ENCODE data around the gene CSH2.
"Not testable (repeated sequence)": the region's sequence is repeated elsewhere in the genome, so short reads cannot be mapped to it uniquely, and the experiment has no call there.

CSH2 gene

DNA sequence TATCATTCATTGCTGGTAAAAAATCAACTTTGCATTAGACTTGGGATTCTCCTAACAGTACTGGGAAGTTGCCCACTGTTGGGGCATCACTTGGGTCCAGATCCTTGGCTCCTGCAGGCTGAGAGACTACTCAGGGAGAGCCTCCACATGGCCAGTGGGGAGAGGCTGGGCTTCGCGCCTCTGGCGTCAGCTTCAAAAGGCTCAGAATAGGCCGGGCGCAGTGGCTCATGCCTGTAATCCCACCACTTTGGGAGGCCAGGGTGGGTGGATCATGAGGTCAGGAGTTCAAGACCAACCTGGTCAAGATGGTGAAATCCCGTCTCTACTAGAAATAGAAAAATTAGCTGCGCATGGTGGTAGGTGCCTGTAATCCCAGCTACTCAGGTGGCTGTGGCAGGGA, 41.0 kb upstream of the CSH2 start:
- TF ChIP-seq, protein P1, sequence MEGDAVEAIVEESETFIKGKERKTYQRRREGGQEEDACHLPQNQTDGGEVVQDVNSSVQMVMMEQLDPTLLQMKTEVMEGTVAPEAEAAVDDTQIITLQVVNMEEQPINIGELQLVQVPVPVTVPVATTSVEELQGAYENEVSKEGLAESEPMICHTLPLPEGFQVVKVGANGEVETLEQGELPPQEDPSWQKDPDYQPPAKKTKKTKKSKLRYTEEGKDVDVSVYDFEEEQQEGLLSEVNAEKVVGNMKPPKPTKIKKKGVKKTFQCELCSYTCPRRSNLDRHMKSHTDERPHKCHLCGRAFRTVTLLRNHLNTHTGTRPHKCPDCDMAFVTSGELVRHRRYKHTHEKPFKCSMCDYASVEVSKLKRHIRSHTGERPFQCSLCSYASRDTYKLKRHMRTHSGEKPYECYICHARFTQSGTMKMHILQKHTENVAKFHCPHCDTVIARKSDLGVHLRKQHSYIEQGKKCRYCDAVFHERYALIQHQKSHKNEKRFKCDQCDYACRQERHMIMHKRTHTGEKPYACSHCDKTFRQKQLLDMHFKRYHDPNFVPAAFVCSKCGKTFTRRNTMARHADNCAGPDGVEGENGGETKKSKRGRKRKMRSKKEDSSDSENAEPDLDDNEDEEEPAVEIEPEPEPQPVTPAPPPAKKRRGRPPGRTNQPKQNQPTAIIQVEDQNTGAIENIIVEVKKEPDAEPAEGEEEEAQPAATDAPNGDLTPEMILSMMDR (IDR thresholded peaks at IDR 0.05; ENCODE audit: low read depth, low read length) = no peak
- no peak for DNase-seq (ENCODE audit: extremely low read depth, low read depth)

DNA sequence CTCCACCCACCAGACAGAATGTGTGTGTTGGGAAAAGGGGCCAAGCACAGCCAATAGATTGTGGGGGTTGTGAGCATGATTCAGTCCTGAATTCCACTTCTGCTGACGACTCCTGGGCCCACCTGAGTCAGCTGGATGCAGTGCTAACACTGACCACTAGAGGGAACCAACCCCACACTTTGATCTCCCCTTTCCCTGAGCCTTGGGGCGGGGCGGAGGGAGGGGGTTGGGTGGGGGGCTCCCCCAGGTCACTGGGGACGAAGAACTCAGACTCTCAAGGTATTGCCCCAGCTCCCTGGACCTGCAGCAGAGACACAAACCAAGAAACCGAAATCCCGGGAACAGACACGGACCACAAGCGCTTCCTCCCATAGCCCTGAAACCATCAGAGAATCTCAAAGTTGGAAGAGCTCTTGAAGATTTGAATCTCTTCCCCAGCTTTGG, 38.2 kb upstream of the CSH2 start:
- TF ChIP-seq, protein P1 (IDR thresholded peaks at IDR 0.05; ENCODE audit: low read depth, low read length) = peak; percentile 64
- DNase-seq (ENCODE audit: extremely low read depth, low read depth) = no peak

DNA sequence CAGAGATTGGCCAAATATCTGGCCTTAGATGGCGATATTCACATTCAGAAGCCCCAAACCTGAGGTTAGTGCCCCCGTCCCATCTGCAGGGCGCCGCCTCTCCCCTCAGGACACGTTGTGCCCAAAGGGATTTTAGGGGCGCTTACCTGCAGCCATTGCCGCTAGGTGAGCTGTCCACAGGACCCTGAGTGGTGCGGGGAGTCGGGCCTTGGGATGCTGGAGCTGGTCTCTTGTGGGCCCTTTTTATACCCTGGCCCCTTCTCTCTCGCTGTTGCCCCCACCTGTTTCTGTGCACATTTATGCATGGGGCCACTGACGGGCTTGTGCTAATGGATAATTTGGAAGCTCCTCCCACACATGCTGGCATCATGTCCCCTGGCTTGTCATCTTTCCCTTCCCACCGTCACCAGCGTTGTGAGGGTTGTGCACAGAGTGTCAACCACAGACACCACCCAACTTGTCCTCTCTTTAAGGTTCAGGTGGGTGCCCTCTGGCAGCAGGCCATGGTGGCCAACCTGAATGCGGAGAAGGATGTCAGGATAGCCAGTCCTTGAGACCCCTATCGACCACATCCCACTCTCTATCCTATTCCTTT, 37.7 kb upstream of the CSH2 start, which contains the start of gene CSHL1:
CSHL1 (minus strand) TSS at position 218 of the 595 bp plus-strand sequence; CDS start at position 156, 62 bp downstream.
- DNase-seq (ENCODE audit: extremely low read depth, low read depth) = no peak
- TF ChIP-seq, protein P1 (IDR thresholded peaks at IDR 0.05; ENCODE audit: low read depth, low read length) = no peak

GRCh38 chr17:63910096-63910495, 36.6 kb upstream of the CSH2 start:
- TF ChIP-seq, protein P1 (IDR thresholded peaks at IDR 0.05; ENCODE audit: low read depth, low read length) = no peak

DNA sequence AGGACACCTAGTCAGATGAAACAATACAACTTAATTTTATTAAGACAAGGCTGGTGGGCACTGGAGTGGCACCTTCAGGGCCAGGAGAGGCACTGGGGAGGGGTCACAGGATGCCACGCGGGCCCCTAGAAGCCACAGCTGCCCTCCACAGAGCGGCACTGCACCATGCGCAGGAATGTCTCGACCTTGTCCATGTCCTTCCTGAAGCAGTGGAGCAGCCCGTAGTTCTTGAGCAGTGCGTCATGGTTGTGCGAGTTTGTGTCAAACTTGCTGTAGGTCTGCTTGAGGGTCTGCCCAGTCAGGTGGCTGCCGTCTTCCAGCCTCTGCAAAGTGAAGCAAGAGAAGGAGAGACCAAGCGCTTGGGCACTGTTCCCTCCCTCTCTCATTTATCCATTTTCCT, 36.1 kb upstream of the CSH2 start:
- not testable (repeated sequence) for DNase-seq (ENCODE audit: extremely low read depth, low read depth)

More at GRCh38 chr17:63910096-63910495, 36.6 kb upstream of the CSH2 start:
- no peak for DNase-seq (ENCODE audit: extremely low read depth, low read depth)

DNA sequence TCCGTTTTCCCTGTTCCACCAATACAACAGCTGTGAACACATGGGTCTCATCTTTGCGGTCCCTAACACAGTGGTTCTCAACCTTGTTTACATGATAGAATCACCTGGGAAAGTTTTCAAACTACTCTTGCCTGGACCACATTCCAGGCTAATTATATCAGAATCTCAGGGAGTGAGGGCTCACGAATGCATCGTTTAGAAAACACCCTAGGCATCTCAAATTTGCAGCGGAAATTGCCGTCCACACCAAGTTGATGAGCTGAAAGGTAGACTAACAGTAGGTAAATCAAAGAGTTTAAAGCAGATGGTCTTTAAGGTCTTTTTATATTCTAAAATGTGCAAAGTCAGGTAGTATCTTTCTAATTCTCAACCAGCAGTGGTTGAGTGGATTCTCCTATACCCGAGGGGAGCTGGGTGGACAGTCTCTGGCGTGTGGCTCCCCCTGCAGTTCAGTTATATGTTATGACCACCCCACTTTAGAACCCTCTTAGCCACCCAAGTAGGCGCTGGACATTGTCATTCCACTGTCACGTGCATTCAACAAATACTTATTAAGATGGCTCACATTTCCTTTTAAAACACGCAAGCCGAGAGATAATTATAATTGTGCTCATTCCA, 33.8 kb upstream of the CSH2 start:
- TF ChIP-seq, protein P1 (IDR thresholded peaks at IDR 0.05; ENCODE audit: low read depth, low read length) = peak; percentile 17
- DNase-seq (ENCODE audit: extremely low read depth, low read depth) = not testable (repeated sequence)

- not testable (repeated sequence) for DNase-seq (ENCODE audit: extremely low read depth, low read depth)
Observed at GRCh38 chr17:63904796-63905195, 31.3 kb upstream of the CSH2 start.

- TF ChIP-seq, protein P1 (IDR thresholded peaks at IDR 0.05; ENCODE audit: low read depth, low read length) = peak; percentile 22
- not testable (repeated sequence) for DNase-seq (ENCODE audit: extremely low read depth, low read depth)
Observed at GRCh38 chr17:63903787-63904201, 30.3 kb upstream of the CSH2 start.

- DNase-seq (ENCODE audit: extremely low read depth, low read depth) = not testable (repeated sequence)
Observed at GRCh38 chr17:63901971-63902370, 28.5 kb upstream of the CSH2 start.

- not testable (repeated sequence) for DNase-seq (ENCODE audit: extremely low read depth, low read depth)
Observed at GRCh38 chr17:63898899-63899798, 25.7 kb upstream of the CSH2 start.

DNA sequence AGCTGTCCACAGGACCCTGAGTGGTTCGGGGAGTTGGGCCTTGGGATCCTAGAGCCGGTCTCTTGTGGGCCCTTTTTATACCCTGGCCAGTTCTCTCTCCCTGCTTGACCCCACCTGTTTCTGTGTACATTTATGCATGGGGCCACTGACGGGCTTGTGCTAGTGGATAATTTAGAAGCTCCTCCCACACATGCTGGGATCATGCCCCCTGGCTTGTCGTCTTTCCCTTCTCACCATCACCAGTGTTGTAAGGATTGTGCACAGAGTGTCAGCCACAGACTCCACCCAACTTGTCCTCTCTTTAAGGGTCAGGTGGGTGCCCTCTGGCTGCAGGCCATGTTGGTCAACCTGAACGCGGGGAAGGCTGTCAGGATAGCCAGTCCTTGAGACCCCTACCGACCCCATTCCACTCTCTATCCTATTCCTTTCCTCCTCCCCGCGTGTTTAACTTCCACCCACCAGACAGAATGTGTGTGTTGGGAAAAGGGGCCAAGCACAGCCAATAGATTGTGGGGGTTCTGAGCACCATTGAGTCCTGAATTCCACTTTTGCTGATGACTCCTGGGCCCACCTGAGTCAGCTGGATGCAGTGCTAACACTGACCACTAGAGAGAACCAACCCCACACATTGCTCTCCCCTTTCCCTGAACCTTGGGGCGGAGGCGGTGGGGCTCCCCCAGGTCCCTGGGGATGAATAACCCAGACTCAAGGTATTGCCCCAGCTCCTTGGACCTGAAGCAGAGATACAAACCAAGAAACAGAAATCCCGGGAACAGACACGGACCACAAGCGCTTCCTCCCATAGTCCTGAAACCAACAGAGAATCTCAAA, 23.3 kb upstream of the CSH2 start, which contains the start of gene CSH1:
CSH1 (minus strand) TSS at position 51 of the 831 bp plus-strand sequence. CDS start 63 bp downstream, outside the sequence.
- DNase-seq (ENCODE audit: extremely low read depth, low read depth) = not testable (repeated sequence)
